GM23338 (cell line): ENCODE data around the gene RGS7. TPM values are rescaled to one million over a fixed set of nuclear protein-coding genes. Genes with fewer than 3 reads are reported as not detected.
A peak's percentile ranks its signal among the peaks of the same experiment; 100 is the strongest.

Source experiments
- ATAC-seq: fragments of 200-7000 bp; cut with Tn5 transposase; 3 replicates; pipeline ENCODE4 v1.9.1; 2020
- DNase-seq: peaks from one replicate; pipeline ENCODE4 v3.0.0-alpha.2; 2015; ENCODE audit warnings: low spot score
- H2AFZ ChIP-seq: fragments of 200-600 bp; sonication (generic); 2 replicates; pipeline ENCODE4 v1.8.0; 2016; ENCODE audit warnings: antibody characterized with exemption, mild to moderate bottlenecking, moderate library complexity
- H3F3A ChIP-seq: fragments of 200-600 bp; sonication (generic); replicated peaks from 2 replicates; pipeline ENCODE4 v1.8.0; 2017; ENCODE audit warnings: antibody characterized with exemption, mixed run types, low read depth
- H3K27ac ChIP-seq: fragments of 200-600 bp; sonication (generic); 2 replicates; pipeline ENCODE4 v1.6.1; 2016; ENCODE audit warnings: low read depth
- H3K27me3 ChIP-seq: fragments of 200-600 bp; sonication (generic); 2 replicates; pipeline ENCODE4 v1.8.0; 2016; ENCODE audit warnings: mild to moderate bottlenecking, mixed run types, moderate library complexity; ENCODE audit not compliant: insufficient read depth
- H3K36me3 ChIP-seq: fragments of 200-600 bp; sonication (generic); 2 replicates; pipeline ENCODE4 v1.8.0; 2016; ENCODE audit warnings: mild to moderate bottlenecking; ENCODE audit not compliant: insufficient read depth
- H3K4me1 ChIP-seq: fragments of 200-600 bp; sonication (generic); 2 replicates; pipeline ENCODE4 v1.8.0; 2016; ENCODE audit warnings: mild to moderate bottlenecking, moderate library complexity; ENCODE audit not compliant: insufficient read depth
- H3K4me2 ChIP-seq: fragments of 200-600 bp; sonication (generic); 2 replicates; pipeline ENCODE4 v1.7.1; 2017; ENCODE audit warnings: mixed run types
- H3K4me3 ChIP-seq: fragments of 200-600 bp; sonication (generic); 2 replicates; pipeline ENCODE4 v1.6.1; 2016; ENCODE audit warnings: mixed run types
- H3K79me2 ChIP-seq: fragments of 200-600 bp; sonication (generic); replicated peaks from 2 replicates; pipeline ENCODE4 v1.8.0; 2017; ENCODE audit warnings: mild to moderate bottlenecking; ENCODE audit not compliant: insufficient read depth
- H3K9me2 ChIP-seq: fragments of 200-600 bp; sonication (generic); 2 replicates; pipeline ENCODE4 v1.8.0; 2017; ENCODE audit not compliant: insufficient read depth
- H4K20me1 ChIP-seq: fragments of 200-600 bp; sonication (generic); replicated peaks from 2 replicates; pipeline ENCODE4 v1.8.0; 2017; ENCODE audit warnings: mild to moderate bottlenecking; ENCODE audit not compliant: insufficient read depth
- H3K27ac Mint-ChIP-seq: 2 replicates; pipeline ENCODE4 v1.8.0; 2020; ENCODE audit warnings: inconsistent platforms, mild to moderate bottlenecking, moderate library complexity, mixed read lengths
- H3K27me3 Mint-ChIP-seq: 3 replicates; pipeline ENCODE4 v1.8.0; 2022; ENCODE audit warnings: low read depth, mild to moderate bottlenecking, moderate library complexity, mixed read lengths, inconsistent platforms; ENCODE audit not compliant: insufficient read depth, poor library complexity
- H3K36me3 Mint-ChIP-seq: 3 replicates; pipeline ENCODE4 v1.8.0; 2021; ENCODE audit warnings: low read depth, mild to moderate bottlenecking, inconsistent platforms, moderate library complexity, mixed read lengths
- H3K4me1 Mint-ChIP-seq: 3 replicates; pipeline ENCODE4 v1.8.0; 2020; ENCODE audit warnings: mild to moderate bottlenecking, inconsistent platforms, mixed read lengths
- H3K4me3 Mint-ChIP-seq: 3 replicates; pipeline ENCODE4 v1.8.0; 2021; ENCODE audit warnings: moderate library complexity, mild to moderate bottlenecking, inconsistent platforms, mixed read lengths
- H3K9me3 Mint-ChIP-seq: 3 replicates; pipeline ENCODE4 v1.8.0; 2020; ENCODE audit warnings: moderate library complexity, mild to moderate bottlenecking, inconsistent platforms, mixed read lengths
- EZH2 ChIP-seq: fragments of 200-600 bp; sonication (generic); IDR thresholded peaks from one replicate; pipeline ENCODE4 v1.8.0; 2017; ENCODE audit warnings: antibody characterized with exemption, mild to moderate bottlenecking, low read depth; ENCODE audit not compliant: unreplicated experiment
- JUNB ChIP-seq: IDR thresholded peaks from one replicate; pipeline ENCODE4 v1.6.1; 2016; ENCODE audit warnings: antibody characterized with exemption; ENCODE audit not compliant: unreplicated experiment
- NANOG ChIP-seq: IDR thresholded peaks from 2 replicates; pipeline ENCODE4 v1.6.1; 2016; ENCODE audit warnings: antibody characterized with exemption, borderline replicate concordance
- POLR2AphosphoS5 ChIP-seq: IDR thresholded peaks from 2 replicates; pipeline ENCODE4 v1.6.1; 2016; ENCODE audit warnings: antibody characterized with exemption, low read depth
- REST ChIP-seq: IDR thresholded peaks from one replicate; pipeline ENCODE4 v1.6.1; 2018; ENCODE audit warnings: antibody characterized with exemption; ENCODE audit not compliant: unreplicated experiment
- ZNF114 ChIP-seq: fragments of 250-450 bp; sonication (Bioruptor Pico); IDR thresholded peaks from 2 replicates; pipeline ENCODE4 v1.5.0; 2020; ENCODE audit warnings: mild to moderate bottlenecking, moderate library complexity
- ZNF331 ChIP-seq: fragments of 250-450 bp; sonication (Bioruptor Pico); IDR thresholded peaks from 2 replicates; pipeline ENCODE4 v1.5.0; 2020; ENCODE audit warnings: low read depth, mild to moderate bottlenecking, moderate library complexity
- polyA plus RNA-seq: library from polyadenylated mRNA; unstranded; fragments of >200 nt; fragmentation: Nextera tagmentation; extraction: Ambion mirVana; gene quantifications from 2 replicates; pipeline ENCODE4 v1.2.1, GENCODE V29; 2016
- total RNA-seq: library from RNA; depleted of rRNA; stranded (reverse); fragments of >200 nt; shearing (Covaris generic); gene quantifications from 2 replicates; pipeline ENCODE4 v1.2.3, GENCODE V29; 2014
- TF ChIP-seq, protein P1 (sequence below): IDR thresholded peaks from 2 replicates; pipeline ENCODE4 v1.6.1; 2016; ENCODE audit warnings: antibody characterized with exemption
- TF ChIP-seq, protein P2 (sequence below), 2 experiments: fragments of 200-600 bp in 1 of 2; sonication (generic) in 1 of 2; conservative IDR thresholded peaks; 2 replicates each; pipeline versions ENCODE4 v1.5.1 to v1.6.1; 2016 to 2017; ENCODE audit warnings: antibody characterized with exemption in 2 of 2, low read depth in 2 of 2, mild to moderate bottlenecking in 2 of 2, moderate library complexity in 1 of 2
- TF ChIP-seq, protein P3 (sequence below): fragments of 250-450 bp; sonication (Bioruptor Pico); IDR thresholded peaks from 2 replicates; pipeline ENCODE4 v1.5.0; 2020; ENCODE audit warnings: mild to moderate bottlenecking, moderate library complexity

The RGS7 gene
- total and polyA plus RNA-seq, 2 experiments from 2014 or later, result 2.0 to 2.2 TPM

- no peak for TF ChIP-seq REST
- TF ChIP-seq, protein P1, sequence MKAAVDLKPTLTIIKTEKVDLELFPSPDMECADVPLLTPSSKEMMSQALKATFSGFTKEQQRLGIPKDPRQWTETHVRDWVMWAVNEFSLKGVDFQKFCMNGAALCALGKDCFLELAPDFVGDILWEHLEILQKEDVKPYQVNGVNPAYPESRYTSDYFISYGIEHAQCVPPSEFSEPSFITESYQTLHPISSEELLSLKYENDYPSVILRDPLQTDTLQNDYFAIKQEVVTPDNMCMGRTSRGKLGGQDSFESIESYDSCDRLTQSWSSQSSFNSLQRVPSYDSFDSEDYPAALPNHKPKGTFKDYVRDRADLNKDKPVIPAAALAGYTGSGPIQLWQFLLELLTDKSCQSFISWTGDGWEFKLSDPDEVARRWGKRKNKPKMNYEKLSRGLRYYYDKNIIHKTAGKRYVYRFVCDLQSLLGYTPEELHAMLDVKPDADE, result no peak
- no peak for TF ChIP-seq NANOG
- no peak for TF ChIP-seq POLR2AphosphoS5
- TF ChIP-seq ZNF331 (CRISPR knock-in tag), result no peak
- TF ChIP-seq, protein P2, sequence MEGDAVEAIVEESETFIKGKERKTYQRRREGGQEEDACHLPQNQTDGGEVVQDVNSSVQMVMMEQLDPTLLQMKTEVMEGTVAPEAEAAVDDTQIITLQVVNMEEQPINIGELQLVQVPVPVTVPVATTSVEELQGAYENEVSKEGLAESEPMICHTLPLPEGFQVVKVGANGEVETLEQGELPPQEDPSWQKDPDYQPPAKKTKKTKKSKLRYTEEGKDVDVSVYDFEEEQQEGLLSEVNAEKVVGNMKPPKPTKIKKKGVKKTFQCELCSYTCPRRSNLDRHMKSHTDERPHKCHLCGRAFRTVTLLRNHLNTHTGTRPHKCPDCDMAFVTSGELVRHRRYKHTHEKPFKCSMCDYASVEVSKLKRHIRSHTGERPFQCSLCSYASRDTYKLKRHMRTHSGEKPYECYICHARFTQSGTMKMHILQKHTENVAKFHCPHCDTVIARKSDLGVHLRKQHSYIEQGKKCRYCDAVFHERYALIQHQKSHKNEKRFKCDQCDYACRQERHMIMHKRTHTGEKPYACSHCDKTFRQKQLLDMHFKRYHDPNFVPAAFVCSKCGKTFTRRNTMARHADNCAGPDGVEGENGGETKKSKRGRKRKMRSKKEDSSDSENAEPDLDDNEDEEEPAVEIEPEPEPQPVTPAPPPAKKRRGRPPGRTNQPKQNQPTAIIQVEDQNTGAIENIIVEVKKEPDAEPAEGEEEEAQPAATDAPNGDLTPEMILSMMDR (conservative IDR thresholded peaks at IDR 0.05; ENCODE audit: low read depth in 2 of 2), result no peak
- no peak for TF ChIP-seq EZH2
- no peak for TF ChIP-seq JUNB
Observed at GRCh38 chr1:240956424-240956823, 400.6 kb downstream of the RGS7 start (continued).

DNA sequence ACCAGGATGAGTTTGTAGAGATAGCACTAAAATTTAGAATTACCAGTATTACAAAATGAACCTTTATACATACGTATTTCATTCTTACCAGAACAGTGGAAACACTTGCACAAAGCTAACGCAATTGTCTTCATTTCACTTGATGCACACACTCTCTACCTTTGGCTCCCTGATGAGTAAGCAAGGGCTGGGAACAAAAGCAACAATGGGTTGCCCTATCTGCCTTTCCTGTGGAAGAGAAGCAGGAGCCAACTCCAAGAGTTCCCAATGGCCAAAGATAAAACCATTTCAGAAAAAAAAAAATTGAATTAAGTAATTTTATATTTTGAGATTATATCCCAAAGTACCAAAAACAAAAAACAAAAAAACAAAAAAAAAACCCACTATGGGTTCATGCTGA is 401.0 kb downstream of the RGS7 start:
- H3K4me1 ChIP-seq, result peaks cover 11% of the 10 kb centered on the region
- no peak overlapping the region for H3K4me2 ChIP-seq
- H3K36me3 ChIP-seq, result no peaks in the 10 kb centered on the region
- no peaks in the 10 kb centered on the region for H4K20me1 ChIP-seq
- no peaks in the 10 kb centered on the region for H3K27me3 ChIP-seq
- no peaks in the 10 kb centered on the region for H3K79me2 ChIP-seq
- ATAC-seq (peak; percentile 64), DNase-seq (peak; percentile 12)
- H3K9me2 ChIP-seq, result no peaks in the 10 kb centered on the region
- no peaks in the 10 kb centered on the region for H3K27me3 Mint-ChIP-seq
- H2AFZ ChIP-seq, result peak overlapping the region; percentile 52; the same call in 1 of the 2 replicates
- no peak overlapping the region for H3K4me3 Mint-ChIP-seq
- H3F3A ChIP-seq, result no peaks in the 10 kb centered on the region
- H3K36me3 Mint-ChIP-seq, result no peaks in the 10 kb centered on the region
- H3K27ac Mint-ChIP-seq, result no peak overlapping the region
- H3K27ac ChIP-seq, result no peak overlapping the region
- no peak overlapping the region for H3K4me3 ChIP-seq
- no peaks in the 10 kb centered on the region for H3K9me3 Mint-ChIP-seq
- H3K4me1 Mint-ChIP-seq, result peaks cover 7% of the 10 kb centered on the region
- TF ChIP-seq ZNF114 (CRISPR knock-in tag) (no peak), NANOG (no peak)
- TF ChIP-seq, protein P3, sequence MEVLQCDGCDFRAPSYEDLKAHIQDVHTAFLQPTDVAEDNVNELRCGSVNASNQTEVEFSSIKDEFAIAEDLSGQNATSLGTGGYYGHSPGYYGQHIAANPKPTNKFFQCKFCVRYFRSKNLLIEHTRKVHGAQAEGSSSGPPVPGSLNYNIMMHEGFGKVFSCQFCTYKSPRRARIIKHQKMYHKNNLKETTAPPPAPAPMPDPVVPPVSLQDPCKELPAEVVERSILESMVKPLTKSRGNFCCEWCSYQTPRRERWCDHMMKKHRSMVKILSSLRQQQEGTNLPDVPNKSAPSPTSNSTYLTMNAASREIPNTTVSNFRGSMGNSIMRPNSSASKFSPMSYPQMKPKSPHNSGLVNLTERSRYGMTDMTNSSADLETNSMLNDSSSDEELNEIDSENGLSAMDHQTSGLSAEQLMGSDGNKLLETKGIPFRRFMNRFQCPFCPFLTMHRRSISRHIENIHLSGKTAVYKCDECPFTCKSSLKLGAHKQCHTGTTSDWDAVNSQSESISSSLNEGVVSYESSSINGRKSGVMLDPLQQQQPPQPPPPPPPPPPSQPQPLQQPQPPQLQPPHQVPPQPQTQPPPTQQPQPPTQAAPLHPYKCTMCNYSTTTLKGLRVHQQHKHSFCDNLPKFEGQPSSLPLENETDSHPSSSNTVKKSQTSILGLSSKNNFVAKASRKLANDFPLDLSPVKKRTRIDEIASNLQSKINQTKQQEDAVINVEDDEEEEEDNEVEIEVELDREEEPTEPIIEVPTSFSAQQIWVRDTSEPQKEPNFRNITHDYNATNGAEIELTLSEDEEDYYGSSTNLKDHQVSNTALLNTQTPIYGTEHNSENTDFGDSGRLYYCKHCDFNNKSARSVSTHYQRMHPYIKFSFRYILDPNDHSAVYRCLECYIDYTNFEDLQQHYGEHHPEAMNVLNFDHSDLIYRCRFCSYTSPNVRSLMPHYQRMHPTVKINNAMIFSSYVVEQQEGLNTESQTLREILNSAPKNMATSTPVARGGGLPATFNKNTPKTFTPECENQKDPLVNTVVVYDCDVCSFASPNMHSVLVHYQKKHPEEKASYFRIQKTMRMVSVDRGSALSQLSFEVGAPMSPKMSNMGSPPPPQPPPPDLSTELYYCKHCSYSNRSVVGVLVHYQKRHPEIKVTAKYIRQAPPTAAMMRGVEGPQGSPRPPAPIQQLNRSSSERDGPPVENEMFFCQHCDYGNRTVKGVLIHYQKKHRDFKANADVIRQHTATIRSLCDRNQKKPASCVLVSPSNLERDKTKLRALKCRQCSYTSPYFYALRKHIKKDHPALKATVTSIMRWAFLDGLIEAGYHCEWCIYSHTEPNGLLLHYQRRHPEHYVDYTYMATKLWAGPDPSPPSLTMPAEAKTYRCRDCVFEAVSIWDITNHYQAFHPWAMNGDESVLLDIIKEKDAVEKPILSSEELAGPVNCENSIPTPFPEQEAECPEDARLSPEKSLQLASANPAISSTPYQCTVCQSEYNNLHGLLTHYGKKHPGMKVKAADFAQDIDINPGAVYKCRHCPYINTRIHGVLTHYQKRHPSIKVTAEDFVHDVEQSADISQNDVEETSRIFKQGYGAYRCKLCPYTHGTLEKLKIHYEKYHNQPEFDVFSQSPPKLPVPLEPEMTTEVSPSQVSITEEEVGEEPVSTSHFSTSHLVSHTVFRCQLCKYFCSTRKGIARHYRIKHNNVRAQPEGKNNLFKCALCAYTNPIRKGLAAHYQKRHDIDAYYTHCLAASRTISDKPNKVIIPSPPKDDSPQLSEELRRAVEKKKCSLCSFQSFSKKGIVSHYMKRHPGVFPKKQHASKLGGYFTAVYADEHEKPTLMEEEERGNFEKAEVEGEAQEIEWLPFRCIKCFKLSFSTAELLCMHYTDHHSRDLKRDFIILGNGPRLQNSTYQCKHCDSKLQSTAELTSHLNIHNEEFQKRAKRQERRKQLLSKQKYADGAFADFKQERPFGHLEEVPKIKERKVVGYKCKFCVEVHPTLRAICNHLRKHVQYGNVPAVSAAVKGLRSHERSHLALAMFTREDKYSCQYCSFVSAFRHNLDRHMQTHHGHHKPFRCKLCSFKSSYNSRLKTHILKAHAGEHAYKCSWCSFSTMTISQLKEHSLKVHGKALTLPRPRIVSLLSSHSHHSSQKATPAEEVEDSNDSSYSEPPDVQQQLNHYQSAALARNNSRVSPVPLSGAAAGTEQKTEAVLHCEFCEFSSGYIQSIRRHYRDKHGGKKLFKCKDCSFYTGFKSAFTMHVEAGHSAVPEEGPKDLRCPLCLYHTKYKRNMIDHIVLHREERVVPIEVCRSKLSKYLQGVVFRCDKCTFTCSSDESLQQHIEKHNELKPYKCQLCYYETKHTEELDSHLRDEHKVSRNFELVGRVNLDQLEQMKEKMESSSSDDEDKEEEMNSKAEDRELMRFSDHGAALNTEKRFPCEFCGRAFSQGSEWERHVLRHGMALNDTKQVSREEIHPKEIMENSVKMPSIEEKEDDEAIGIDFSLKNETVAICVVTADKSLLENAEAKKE (CRISPR knock-in tag), result peak; percentile 70
